AG04450 (cell line): ENCODE measurements around the gene NPR2. TPM values are rescaled to one million over a fixed set of nuclear protein-coding genes. Genes with fewer than 3 reads are reported as not detected.

Experiments
- CTCF ChIA-PET: fragments of 300-600, 350-600 bp; formaldehyde crosslinking; extraction: SDS; loops from one replicate; lab custom pipeline; 2022; ENCODE audit warnings: antibody characterized with exemption, inconsistent platforms; lab: Charles Lee
- POLR2A ChIA-PET: fragments of 350-600 bp; formaldehyde crosslinking; extraction: SDS; loops from one replicate; lab custom pipeline; 2021; ENCODE audit warnings: antibody characterized with exemption, inconsistent platforms; lab: Yijun Ruan, JAX
- DNase-seq: peaks from one replicate; pipeline ENCODE4 v3.0.0-alpha.2; 2011; ENCODE audit warnings: low read depth, low spot score
- H3K27ac ChIP-seq: one replicate; pipeline ENCODE4 v1.5.1; 2012; ENCODE audit warnings: low read depth, low read length, control low read depth
- H3K27me3 ChIP-seq: one replicate; pipeline ENCODE4 v1.6.0; 2012; ENCODE audit warnings: low read length; ENCODE audit not compliant: control insufficient read depth, insufficient read depth
- H3K4me3 ChIP-seq: 2 replicates; pipeline ENCODE4 v1.5.1; 2011; ENCODE audit warnings: mild to moderate bottlenecking, low read depth, low read length, control low read depth
- H3K9me3 ChIP-seq: 2 replicates; pipeline ENCODE4 v1.5.1; 2012; ENCODE audit warnings: low read length; ENCODE audit not compliant: control insufficient read depth, insufficient read depth
- CTCF ChIP-seq: IDR thresholded peaks from 2 replicates; pipeline ENCODE4 v1.5.1; 2011; ENCODE audit warnings: low read depth, low read length, control low read depth, inconsistent platforms
- polyA plus RNA-seq: library from polyadenylated mRNA; depleted of rRNA; stranded (reverse); fragments of >200 nt; gene quantifications from 2 replicates; pipeline ENCODE4 v1.2.3, GENCODE V29; 2011

Gene NPR2
- polyA plus RNA-seq, 1 experiment = 31.9 TPM

- POLR2A ChIA-PET = interaction anchor here (1.4 kb wide), 1 partner anchor 93 kb away, joined by 3 read pairs; no protein-coding TSS in a partner anchor
- Histone ChIP-seq H3K27me3 (peaks cover 4% of the 10 kb centered on the region), H3K27ac (no peak overlapping the region), H3K4me3 (no peak overlapping the region), H3K9me3 (no peaks in the 10 kb centered on the region; the same call in 1 of the 2 replicates)
- DNase-seq = no peak
- TF ChIP-seq CTCF = no peak
- CTCF ChIA-PET = interaction anchor here (0.6 to 4.2 kb wide), 32 partner anchors 11 to 706 kb away, joined by 3 to 108 read pairs (median 5); partner anchors contain the start of genes CREB3, HINT2, HRCT1 and SPAG8
These were observed 1.9 kb upstream of the NPR2 start for GRCh38 chr9:35789541-35789940.

- DNase-seq = no peak
- Histone ChIP-seq H3K27me3 (peaks cover 4% of the 10 kb centered on the region), H3K27ac (no peak overlapping the region), H3K9me3 (no peaks in the 10 kb centered on the region; the same call in 1 of the 2 replicates), H3K4me3 (no peak overlapping the region)
- ChIA-PET POLR2A (interaction anchor here (0.6 to 1.4 kb wide), 6 partner anchors 22 to 156 kb away, joined by 3 to 4 read pairs (median 3); partner anchors contain the start of genes CREB3, HINT2, SPAG8 and TLN1), CTCF (interaction anchor here (0.6 to 4.2 kb wide), 46 partner anchors 9 to 382 kb away, joined by 3 to 108 read pairs (median 5); partner anchors contain the start of genes CREB3, HINT2, HRCT1 and SPAG8)
- no peak for TF ChIP-seq CTCF
These were observed 1.4 kb upstream of the NPR2 start for GRCh38 chr9:35790025-35790384.

DNA sequence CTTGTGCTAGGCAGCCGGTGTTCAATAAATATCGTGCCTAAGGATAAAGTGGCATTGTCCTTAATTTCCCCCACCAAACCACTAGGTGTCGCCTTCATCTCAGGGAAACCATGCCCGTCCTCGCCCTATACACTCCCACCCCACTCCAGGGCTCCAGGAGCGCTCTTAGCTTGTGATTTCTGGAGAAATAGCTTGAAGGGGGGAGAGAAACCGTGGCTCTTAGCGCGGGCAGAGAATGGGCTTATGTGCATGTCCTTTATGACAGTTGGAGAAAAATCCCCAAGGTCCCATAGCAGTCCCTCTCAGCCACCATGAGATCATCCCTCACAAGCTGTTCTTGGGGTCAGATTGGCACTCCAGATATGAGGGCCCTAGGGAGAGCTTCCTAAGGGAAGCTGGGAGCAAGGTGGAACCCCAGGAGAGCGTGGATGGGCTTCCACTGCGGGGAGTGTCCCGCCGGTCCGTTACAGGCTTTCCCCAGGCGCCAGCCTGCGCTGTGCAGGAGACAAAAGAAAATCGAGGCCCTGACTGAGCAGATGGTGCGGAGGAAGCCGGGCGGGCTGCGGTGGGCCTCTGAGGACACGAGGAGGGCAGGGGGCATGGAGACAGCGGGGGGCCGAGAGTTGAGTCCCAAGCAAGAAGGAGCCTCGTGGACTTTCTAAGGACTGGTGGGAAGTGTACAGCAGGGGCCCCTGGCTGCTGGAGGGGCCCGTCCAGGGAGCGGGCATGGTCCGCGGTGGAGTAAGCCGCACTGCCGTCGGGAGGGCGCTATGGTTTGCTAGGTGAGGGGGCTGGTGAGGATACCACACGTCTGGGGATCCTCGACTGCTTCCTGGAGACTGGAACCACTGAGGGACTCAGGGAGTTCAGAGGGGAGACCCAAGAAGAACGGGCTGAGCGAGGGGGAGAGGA is 750 bp upstream of the NPR2 start:
- H3K27me3 ChIP-seq = peaks cover 3% of the 10 kb centered on the region
- no peaks in the 10 kb centered on the region; the same call in 1 of the 2 replicates for H3K9me3 ChIP-seq
- peak; percentile 91 for TF ChIP-seq CTCF
- peak; percentile 65 for DNase-seq
- H3K27ac ChIP-seq = peak overlapping the region; percentile 31
- ChIA-PET CTCF (interaction anchor here (0.5 to 4.2 kb wide), 61 partner anchors 8 to 381 kb away, joined by 3 to 108 read pairs (median 4); partner anchors contain the start of genes CREB3, HINT2, HRCT1 and SPAG8), POLR2A (interaction anchor here (0.6 to 1.4 kb wide), 6 partner anchors 21 to 155 kb away, joined by 3 to 4 read pairs (median 3); partner anchors contain the start of genes CREB3, HINT2, SPAG8 and TLN1)
- H3K4me3 ChIP-seq = no peak overlapping the region

- Histone ChIP-seq H3K27me3 (no peaks in the 10 kb centered on the region), H3K9me3 (no peaks in the 10 kb centered on the region; the same call in 1 of the 2 replicates), H3K27ac (no peak overlapping the region), H3K4me3 (peak overlapping the region; percentile 65)
- ChIA-PET CTCF (interaction anchor here (0.6 to 2.2 kb wide), 5 partner anchors 26 to 154 kb away, joined by 3 to 9 read pairs (median 5); no protein-coding TSS in a partner anchor), POLR2A (interaction anchor here (0.6 kb wide), 1 partner anchor 252 kb away, joined by 5 read pairs; no protein-coding TSS in a partner anchor)
- no peak for DNase-seq
- no peak for TF ChIP-seq CTCF
These were observed 828 bp downstream of the NPR2 start for GRCh38 chr9:35792024-35792813.
